Breast epithelium (tissue), 4 donors: Measurements from ENCODE around the gene CHMP4A. TPM values are rescaled to one million over a fixed set of nuclear protein-coding genes. Genes with fewer than 3 reads are reported as not detected.
"Not testable (repeated sequence)": the region's sequence is repeated elsewhere in the genome, so short reads cannot be mapped to it uniquely, and the experiment has no call there.

Experiments used
- DNase-seq, 2 donors: peaks; one replicate each; pipeline ENCODE4 v3.0.0-alpha.2; 2019; ENCODE audit warnings: low spot score in 2 of 2
- H3K27ac ChIP-seq, 2 donors: fragments of 200-600 bp; sonication (generic) in 1 of 2; one replicate each; pipeline ENCODE4 v1.5.1; 2016 to 2019; ENCODE audit warnings: mild to moderate bottlenecking in 1 of 2
- H3K27me3 ChIP-seq, 2 donors: fragments of 200-600 bp; sonication (generic) in 1 of 2; one replicate each; pipeline versions ENCODE4 v1.5.1 to v1.6.0; 2017 to 2019; ENCODE audit warnings: control low read depth in 1 of 2, mild to moderate bottlenecking in 1 of 2
- H3K36me3 ChIP-seq: fragments of 200-600 bp; one replicate; pipeline ENCODE4 v1.5.1; 2019
- H3K4me1 ChIP-seq, 2 donors: fragments of 200-600 bp; sonication (generic); one replicate each; pipeline ENCODE4 v1.5.1; 2016 to 2019; ENCODE audit warnings: control low read depth in 1 of 2
- H3K4me3 ChIP-seq, 3 donors: fragments of 200-600 bp; sonication (generic); 1 replicate in 2 of 3; 2 replicates in 1 of 3; pipeline ENCODE4 v1.5.1; 2016 to 2019; ENCODE audit warnings: mild to moderate bottlenecking in 3 of 3, moderate library complexity in 2 of 3
- H3K9me3 ChIP-seq, 2 donors: fragments of 200-600 bp; sonication (generic) in 1 of 2; one replicate each; pipeline ENCODE4 v1.5.1; 2016 to 2019; ENCODE audit warnings: control low read depth in 1 of 2
- CTCF ChIP-seq, 3 donors: fragments of 450-650 bp; IDR thresholded peaks; one replicate each; pipeline ENCODE4 v1.5.1; 2016 to 2017; ENCODE audit warnings: antibody characterized with exemption in 3 of 3, mild to moderate bottlenecking in 3 of 3, moderate library complexity in 3 of 3
- POLR2A ChIP-seq: fragments of 450-650 bp; IDR thresholded peaks from one replicate; pipeline ENCODE4 v1.6.1; 2016; ENCODE audit warnings: antibody characterized with exemption, mild to moderate bottlenecking, moderate library complexity
- POLR2AphosphoS5 ChIP-seq, 3 donors: sonication (generic); formaldehyde crosslinking; IDR thresholded peaks; one replicate each; pipeline ENCODE4 v1.6.1; 2017; ENCODE audit warnings: antibody characterized with exemption in 3 of 3
- intact Hi-C: fragments of 100-400 bp; cut with DNase I; formaldehyde crosslinking; loops from one replicate; pipeline ENCODE4 v1.15.1; 2023; ENCODE audit warnings: low total_unique reads
- total RNA-seq, 3 donors: library from RNA; depleted of rRNA; stranded (reverse); fragments of >200 nt; gene quantifications; one replicate each; pipeline ENCODE4 v1.1.0, GENCODE V29; 2016

Gene CHMP4A
- total RNA-seq, 3 donors from 2014 or later: 66.5 to 88.8 (median 85.0) TPM

- Histone ChIP-seq H3K27ac (peak within 1 kb of the TSS; percentile 90 to 92), H3K9me3 (no peaks in the 10 kb centered on the region), H3K36me3 (no peaks in the 10 kb centered on the region), H3K4me1 (peaks cover 5 to 27% of the 10 kb centered on the region in 2 donors), H3K4me3 (peak within 1 kb of the TSS; percentile 80 to 95 (median 90)), H3K27me3 (no peaks in the 10 kb centered on the region)
- DNase-seq: peak; percentile 90 to 92
- TF ChIP-seq CTCF (IDR thresholded peaks at IDR 0.05) (no peak), POLR2AphosphoS5 (IDR thresholded peaks at IDR 0.05) (peak in 2 of 3 donors; percentile 13 to 63), POLR2A (peak; percentile 63)
- intact Hi-C loops: no loop called here
Measured at GRCh38 chr14:24232121-24232644, 18.9 kb upstream of the CHMP4A start, which contains the start of gene NEDD8. NEDD8 (minus strand) TSS chr14:24232367; CDS start chr14:24232267, 100 bp downstream.

GRCh38 chr14:24231263-24232120 lies 18.2 kb upstream of the CHMP4A start:
- TF ChIP-seq POLR2AphosphoS5 (IDR thresholded peaks at IDR 0.05): no peak
- TF ChIP-seq POLR2A: no peak
- TF ChIP-seq CTCF (IDR thresholded peaks at IDR 0.05): no peak
- Histone ChIP-seq H3K9me3 (no peaks in the 10 kb centered on the region), H3K27me3 (no peaks in the 10 kb centered on the region), H3K36me3 (no peaks in the 10 kb centered on the region), H3K27ac (peak overlapping the region; percentile 90 to 92), H3K4me3 (peak overlapping the region; percentile 80 to 95 (median 90)), H3K4me1 (peaks cover 5 to 27% of the 10 kb centered on the region in 2 donors)
- no peak for DNase-seq
- intact Hi-C loops: no loop called here

- H3K9me3 ChIP-seq: no peaks in the 10 kb centered on the region
- DNase-seq: no peak
- H3K4me1 ChIP-seq: peaks cover 5 to 23% of the 10 kb centered on the region in 2 donors
- H3K27me3 ChIP-seq: no peaks in the 10 kb centered on the region
- H3K4me3 ChIP-seq: no peak overlapping the region
- H3K27ac ChIP-seq: no peak overlapping the region
- TF ChIP-seq POLR2AphosphoS5 (IDR thresholded peaks at IDR 0.05) (no peak), POLR2A (no peak), CTCF (IDR thresholded peaks at IDR 0.05) (no peak)
- H3K36me3 ChIP-seq: no peaks in the 10 kb centered on the region
- intact Hi-C loops: no loop called here
Measured at GRCh38 chr14:24228902-24229301, 15.6 kb upstream of the CHMP4A start.

GRCh38 chr14:24226473-24226872 lies 13.2 kb upstream of the CHMP4A start:
- no peak for DNase-seq
- no peak overlapping the region for H3K27ac ChIP-seq
- TF ChIP-seq POLR2A: no peak
- no peak for TF ChIP-seq POLR2AphosphoS5 (IDR thresholded peaks at IDR 0.05)
- no peak for TF ChIP-seq CTCF (IDR thresholded peaks at IDR 0.05)

GRCh38 chr14:24224618-24225071 lies 11.4 kb upstream of the CHMP4A start:
- no peak for DNase-seq
- Histone ChIP-seq H3K27ac (peak overlapping the region in 1 of 2 donors; percentile 9), H3K9me3 (no peaks in the 10 kb centered on the region), H3K36me3 (no peaks in the 10 kb centered on the region), H3K4me3 (no peak overlapping the region), H3K4me1 (no peaks in the 10 kb centered on the region), H3K27me3 (no peaks in the 10 kb centered on the region)
- TF ChIP-seq POLR2A (no peak), POLR2AphosphoS5 (IDR thresholded peaks at IDR 0.05) (no peak), CTCF (IDR thresholded peaks at IDR 0.05) (no peak)
- intact Hi-C loops: no loop called here

More at GRCh38 chr14:24226473-24226872, 13.2 kb upstream of the CHMP4A start:
- Histone ChIP-seq H3K27me3 (no peaks in the 10 kb centered on the region), H3K4me1 (peaks cover 5 to 9% of the 10 kb centered on the region in 2 donors), H3K9me3 (no peaks in the 10 kb centered on the region), H3K36me3 (no peaks in the 10 kb centered on the region), H3K4me3 (no peak overlapping the region)
- intact Hi-C loops: no loop called here

- H3K36me3 ChIP-seq, intact Hi-C loops: not testable (repeated sequence)
Measured at GRCh38 chr14:24222987-24223386, 9.7 kb upstream of the CHMP4A start.

More at GRCh38 chr14:24222987-24223386, 9.7 kb upstream of the CHMP4A start:
- not testable (repeated sequence) for H3K27ac ChIP-seq, H3K9me3 ChIP-seq, H3K4me1 ChIP-seq, H3K27me3 ChIP-seq, DNase-seq, H3K4me3 ChIP-seq
